DOHH2 (cell line): Measurements from ENCODE around the gene DCPS.

Source experiments
- H3F3A ChIP-seq: fragments of 200-600 bp; sonication (generic), shearing (Covaris generic); 2 replicates; pipeline ENCODE4 v1.6.0; 2016; ENCODE audit warnings: antibody characterized with exemption, mild to moderate bottlenecking; ENCODE audit not compliant: control insufficient read depth, insufficient read depth
- H3K27ac ChIP-seq: fragments of 200-600 bp; sonication (generic); 2 replicates; pipeline ENCODE4 v1.5.1; 2014; ENCODE audit warnings: low read depth, mild to moderate bottlenecking, low read length, moderate library complexity
- H3K27me3 ChIP-seq: fragments of 200-600 bp; sonication (generic); 2 replicates; pipeline ENCODE4 v1.6.1; 2014; ENCODE audit warnings: mild to moderate bottlenecking, low read length, mixed read lengths; ENCODE audit not compliant: control insufficient read depth
- H3K36me3 ChIP-seq: fragments of 200-600 bp; sonication (generic); 2 replicates; pipeline ENCODE4 v1.6.1; 2014; ENCODE audit warnings: mild to moderate bottlenecking, low read length, moderate library complexity, mixed read lengths; ENCODE audit not compliant: control insufficient read depth
- H3K4me1 ChIP-seq: fragments of 200-600 bp; sonication (generic); 2 replicates; pipeline ENCODE4 v1.6.1; 2014; ENCODE audit warnings: mild to moderate bottlenecking, low read length, mixed read lengths; ENCODE audit not compliant: control insufficient read depth
- H3K4me2 ChIP-seq: fragments of 200-600 bp; sonication (generic); 2 replicates; pipeline ENCODE4 v1.6.0; 2014; ENCODE audit warnings: mild to moderate bottlenecking, low read length, moderate library complexity
- H3K4me3 ChIP-seq: fragments of 200-600 bp; sonication (generic); 2 replicates; pipeline ENCODE4 v1.5.1; 2014; ENCODE audit warnings: mild to moderate bottlenecking, low read length, mixed read lengths
- H3K79me2 ChIP-seq: fragments of 200-600 bp; sonication (generic); 2 replicates; pipeline ENCODE4 v1.6.1; 2014; ENCODE audit warnings: mild to moderate bottlenecking, low read length, mixed read lengths; ENCODE audit not compliant: control insufficient read depth
- H3K9me2 ChIP-seq: fragments of 200-600 bp; sonication (generic); replicated peaks from 2 replicates; pipeline ENCODE4 v1.6.1; 2014; ENCODE audit warnings: mild to moderate bottlenecking, low read length, mixed read lengths; ENCODE audit not compliant: control insufficient read depth
- H3K9me3 ChIP-seq: fragments of 200-600 bp; sonication (generic); 2 replicates; pipeline ENCODE4 v1.6.1; 2014; ENCODE audit warnings: antibody characterized with exemption, low read length, mixed read lengths; ENCODE audit not compliant: control insufficient read depth, insufficient read depth
- H4K20me1 ChIP-seq: fragments of 200-600 bp; sonication (generic); 2 replicates; pipeline ENCODE4 v1.6.0; 2014; ENCODE audit warnings: low read depth, mild to moderate bottlenecking, antibody characterized with exemption, low read length, moderate library complexity; ENCODE audit not compliant: control insufficient read depth, insufficient read depth
- EZH2phosphoT487 ChIP-seq: fragments of 200-600 bp; sonication (generic); IDR thresholded peaks from 2 replicates; pipeline ENCODE4 v1.6.1; 2017; ENCODE audit warnings: borderline replicate concordance, mild to moderate bottlenecking, antibody characterized with exemption, low read length, moderate library complexity, mixed read lengths
- TF ChIP-seq, protein P1 (sequence below): fragments of 200-600 bp; sonication (generic); IDR thresholded peaks from one replicate; pipeline ENCODE4 v1.5.1; 2014; ENCODE audit warnings: antibody characterized with exemption, mild to moderate bottlenecking, low read depth, low read length; ENCODE audit not compliant: poor library complexity, severe bottlenecking

The DCPS gene

GRCh38 chr11:126312961-126313360 lies 9.1 kb downstream of the DCPS start:
- TF ChIP-seq EZH2phosphoT487: no peak
- TF ChIP-seq, protein P1, sequence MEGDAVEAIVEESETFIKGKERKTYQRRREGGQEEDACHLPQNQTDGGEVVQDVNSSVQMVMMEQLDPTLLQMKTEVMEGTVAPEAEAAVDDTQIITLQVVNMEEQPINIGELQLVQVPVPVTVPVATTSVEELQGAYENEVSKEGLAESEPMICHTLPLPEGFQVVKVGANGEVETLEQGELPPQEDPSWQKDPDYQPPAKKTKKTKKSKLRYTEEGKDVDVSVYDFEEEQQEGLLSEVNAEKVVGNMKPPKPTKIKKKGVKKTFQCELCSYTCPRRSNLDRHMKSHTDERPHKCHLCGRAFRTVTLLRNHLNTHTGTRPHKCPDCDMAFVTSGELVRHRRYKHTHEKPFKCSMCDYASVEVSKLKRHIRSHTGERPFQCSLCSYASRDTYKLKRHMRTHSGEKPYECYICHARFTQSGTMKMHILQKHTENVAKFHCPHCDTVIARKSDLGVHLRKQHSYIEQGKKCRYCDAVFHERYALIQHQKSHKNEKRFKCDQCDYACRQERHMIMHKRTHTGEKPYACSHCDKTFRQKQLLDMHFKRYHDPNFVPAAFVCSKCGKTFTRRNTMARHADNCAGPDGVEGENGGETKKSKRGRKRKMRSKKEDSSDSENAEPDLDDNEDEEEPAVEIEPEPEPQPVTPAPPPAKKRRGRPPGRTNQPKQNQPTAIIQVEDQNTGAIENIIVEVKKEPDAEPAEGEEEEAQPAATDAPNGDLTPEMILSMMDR: no peak
- no peaks in the 10 kb centered on the region for H3K9me3 ChIP-seq
- no peaks in the 10 kb centered on the region for H3K9me2 ChIP-seq
- H3F3A ChIP-seq: 0 out of 2 replicates have a peak, but pooled peaks cover 2% of the 10 kb centered on the region
- H3K27ac ChIP-seq: no peak overlapping the region
- no peak overlapping the region for H3K4me2 ChIP-seq
- H3K79me2 ChIP-seq: peaks cover 15% of the 10 kb centered on the region
- no peak overlapping the region for H3K4me3 ChIP-seq
- peaks cover 47% of the 10 kb centered on the region for H3K36me3 ChIP-seq
- no peaks in the 10 kb centered on the region for H3K27me3 ChIP-seq
- 0 out of 2 replicates have a peak, but pooled peaks cover 3% of the 10 kb centered on the region for H4K20me1 ChIP-seq
- no peaks in the 10 kb centered on the region for H3K4me1 ChIP-seq

GRCh38 chr11:126313826-126314225 lies 10.0 kb downstream of the DCPS start:
- H3K27ac ChIP-seq: no peak overlapping the region
- 0 out of 2 replicates have a peak, but pooled peaks cover 3% of the 10 kb centered on the region for H4K20me1 ChIP-seq
- H3K9me2 ChIP-seq: no peaks in the 10 kb centered on the region
- no peak overlapping the region for H3K4me3 ChIP-seq
- TF ChIP-seq EZH2phosphoT487: no peak
- TF ChIP-seq, protein P1: no peak
- H3K27me3 ChIP-seq: no peaks in the 10 kb centered on the region
- H3K9me3 ChIP-seq: no peaks in the 10 kb centered on the region
- H3F3A ChIP-seq: no peaks in the 10 kb centered on the region
- no peak overlapping the region for H3K4me2 ChIP-seq
- peaks cover 3% of the 10 kb centered on the region; the same call in 1 of the 2 replicates for H3K4me1 ChIP-seq
- peaks cover 22% of the 10 kb centered on the region for H3K79me2 ChIP-seq
- peaks cover 43% of the 10 kb centered on the region for H3K36me3 ChIP-seq

- Histone ChIP-seq H3K36me3 (peaks cover 23% of the 10 kb centered on the region), H4K20me1 (no peaks in the 10 kb centered on the region; the same call in 1 of the 2 replicates), H3K27me3 (no peaks in the 10 kb centered on the region), H3K4me1 (peaks cover 3% of the 10 kb centered on the region; the same call in 1 of the 2 replicates), H3K79me2 (peaks cover 19% of the 10 kb centered on the region), H3K4me2 (no peak overlapping the region), H3K9me2 (no peaks in the 10 kb centered on the region), H3F3A (no peaks in the 10 kb centered on the region), H3K27ac (no peak overlapping the region), H3K9me3 (no peaks in the 10 kb centered on the region), H3K4me3 (no peak overlapping the region)
- no peak for TF ChIP-seq EZH2phosphoT487
Measured at GRCh38 chr11:126317432-126317755, 13.5 kb downstream of the DCPS start.

DNA sequence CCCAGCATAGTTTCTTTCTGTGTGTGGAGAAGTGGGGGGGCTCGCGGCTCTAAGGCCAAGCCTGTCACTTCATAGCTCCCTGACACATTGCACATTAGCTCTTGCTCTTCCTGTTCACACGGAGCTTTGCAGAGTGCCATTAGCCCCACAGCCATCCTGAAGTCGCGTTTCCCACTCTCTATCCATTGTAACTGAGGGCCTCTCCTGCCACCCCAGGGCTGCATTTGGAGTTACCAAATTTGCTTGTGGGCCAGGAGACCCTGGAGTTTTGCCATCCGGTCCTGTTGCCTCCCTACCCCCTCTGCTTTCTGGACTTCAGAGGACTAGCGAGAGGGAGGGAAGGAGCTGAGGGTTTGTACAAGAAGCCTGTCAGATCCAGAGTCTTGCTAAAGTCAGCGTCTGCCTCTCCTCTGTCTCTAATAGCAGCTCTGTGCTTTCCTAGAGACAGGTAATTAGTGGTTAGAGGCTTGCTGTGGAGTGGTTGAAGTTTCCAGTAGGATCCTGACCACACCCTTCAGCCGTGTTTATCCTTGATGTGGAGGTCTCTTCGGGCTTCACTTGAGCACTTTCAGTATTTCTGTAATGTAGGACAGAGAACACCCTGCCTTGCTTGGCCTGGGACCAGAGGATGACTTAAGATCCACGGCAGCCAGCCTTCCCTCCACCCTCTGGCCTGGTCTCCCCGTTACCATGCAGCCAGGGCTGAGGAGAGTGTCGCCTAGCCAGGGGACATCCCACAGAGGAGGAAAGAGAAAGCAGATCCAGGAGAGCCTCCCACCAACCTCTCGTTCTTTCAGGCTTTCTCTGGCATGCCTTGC lies 14.1 kb downstream of the DCPS start:
- Histone ChIP-seq H3K27ac (no peak overlapping the region), H3K4me3 (no peak overlapping the region), H3K36me3 (peaks cover 21% of the 10 kb centered on the region), H3K27me3 (no peaks in the 10 kb centered on the region), H4K20me1 (no peaks in the 10 kb centered on the region; the same call in 1 of the 2 replicates), H3K4me2 (no peak overlapping the region), H3K9me3 (no peaks in the 10 kb centered on the region), H3F3A (no peaks in the 10 kb centered on the region), H3K4me1 (peaks cover 3% of the 10 kb centered on the region; the same call in 1 of the 2 replicates), H3K79me2 (peaks cover 17% of the 10 kb centered on the region), H3K9me2 (no peaks in the 10 kb centered on the region)
- TF ChIP-seq EZH2phosphoT487: no peak
- TF ChIP-seq, protein P1: no peak
